Ishikawa (cell line): ENCODE measurements around the gene PGLYRP4.

ENCODE experiments used
- EP300 ChIP-seq: IDR thresholded peaks from 2 replicates; pipeline ENCODE4 v1.6.1; 2012; ENCODE audit warnings: borderline replicate concordance
- TCF12 ChIP-seq: IDR thresholded peaks from 2 replicates; pipeline ENCODE4 v1.6.1; 2012; ENCODE audit warnings: low read depth

GRCh38 chr1:153322568-153322967 lies 26.1 kb downstream of the PGLYRP4 start:
- no peak for TF ChIP-seq TCF12
- TF ChIP-seq EP300: no peak
